ENCODE measurements around the gene ZXDC.

Gene ZXDC

GRCh38 chr3:126511291-126511690 lies 35.6 kb upstream of the ZXDC start:
- H3K4me3 ChIP-seq (ENCODE audit: low read depth, low read length): no peak overlapping the region
- no peak for TF ChIP-seq CTCF (IDR thresholded peaks at IDR 0.05; ENCODE audit: low read depth, low read length)
- DNase-seq (ENCODE audit: low read depth, low spot score): no peak
- in situ Hi-C loops (cut with HindIII; ENCODE audit: low sequenced_read_pairs): no loop called here

GRCh38 chr3:126510308-126510910 lies 34.7 kb upstream of the ZXDC start:
- TF ChIP-seq CTCF (IDR thresholded peaks at IDR 0.05; ENCODE audit: low read depth, low read length): no peak
- no peak overlapping the region for H3K4me3 ChIP-seq (ENCODE audit: low read depth, low read length)
- in situ Hi-C loops (cut with HindIII; ENCODE audit: low sequenced_read_pairs): no loop called here
- no peak for DNase-seq (ENCODE audit: low read depth, low spot score)

GRCh38 chr3:126509597-126510307 lies 34.1 kb upstream of the ZXDC start:
- no peak overlapping the region for H3K4me3 ChIP-seq (ENCODE audit: low read depth, low read length)
- DNase-seq (ENCODE audit: low read depth, low spot score): no peak
- TF ChIP-seq CTCF (IDR thresholded peaks at IDR 0.05; ENCODE audit: low read depth, low read length): no peak
- in situ Hi-C loops (cut with HindIII; ENCODE audit: low sequenced_read_pairs): no loop called here

- in situ Hi-C loops (cut with HindIII; ENCODE audit: low sequenced_read_pairs): no loop called here
- no peak for TF ChIP-seq CTCF (IDR thresholded peaks at IDR 0.05; ENCODE audit: low read depth, low read length)
- DNase-seq (ENCODE audit: low read depth, low spot score): no peak
Observed at GRCh38 chr3:126508564-126508964, 32.9 kb upstream of the ZXDC start.

GRCh38 chr3:126507886-126508285 lies 32.2 kb upstream of the ZXDC start:
- in situ Hi-C loops (cut with HindIII; ENCODE audit: low sequenced_read_pairs): no loop called here
- no peak for DNase-seq (ENCODE audit: low read depth, low spot score)
- no peak overlapping the region for H3K4me3 ChIP-seq (ENCODE audit: low read depth, low read length)
- TF ChIP-seq CTCF (IDR thresholded peaks at IDR 0.05; ENCODE audit: low read depth, low read length): no peak

More at GRCh38 chr3:126508564-126508964, 32.9 kb upstream of the ZXDC start:
- H3K4me3 ChIP-seq (ENCODE audit: low read depth, low read length): no peak overlapping the region

GRCh38 chr3:126503701-126504100 lies 28.0 kb upstream of the ZXDC start:
- DNase-seq (ENCODE audit: low read depth, low spot score): no peak
- TF ChIP-seq CTCF (IDR thresholded peaks at IDR 0.05; ENCODE audit: low read depth, low read length): no peak
- H3K4me3 ChIP-seq (ENCODE audit: low read depth, low read length): no peak overlapping the region
- in situ Hi-C loops (cut with HindIII; ENCODE audit: low sequenced_read_pairs): no loop called here

All from astrocyte of the spinal cord (primary cell).